ENCODE results near the gene FAM222B.

Gene FAM222B

GRCh38 chr17:28710861-28711722 lies 131.5 kb downstream of the FAM222B start:
- peak; percentile 94 for DNase-seq

- no peak for DNase-seq
Measured at GRCh38 chr17:28707339-28707720, 135.3 kb downstream of the FAM222B start.

- DNase-seq, result no peak
Measured at GRCh38 chr17:28706471-28707338, 135.9 kb downstream of the FAM222B start.

Measured in CD4-positive, alpha-beta T cell treated with Interleukin-17A for 1 hour (primary cell).